Hindlimb muscle (tissue), 1 donor: ENCODE results near the gene LPIN1. TPM values are rescaled to one million over a fixed set of nuclear protein-coding genes. Genes with fewer than 3 reads are reported as not detected.

Experiments used
- DNase-seq: peaks from one replicate; pipeline ENCODE4 v3.0.0-alpha.2; 2013
- polyA plus RNA-seq: library from polyadenylated mRNA; unstranded; fragments of 120-200 nt; gene quantifications from one replicate; pipeline ENCODE4 v1.2.1, GENCODE V29; 2013; ENCODE audit not compliant: insufficient read length

LPIN1 gene
- polyA plus RNA-seq, 1 donor, result 22.6 TPM

- DNase-seq, result no peak
Measured at GRCh38 chr2:11762799-11763461, 16.5 kb downstream of the LPIN1 start.

DNA sequence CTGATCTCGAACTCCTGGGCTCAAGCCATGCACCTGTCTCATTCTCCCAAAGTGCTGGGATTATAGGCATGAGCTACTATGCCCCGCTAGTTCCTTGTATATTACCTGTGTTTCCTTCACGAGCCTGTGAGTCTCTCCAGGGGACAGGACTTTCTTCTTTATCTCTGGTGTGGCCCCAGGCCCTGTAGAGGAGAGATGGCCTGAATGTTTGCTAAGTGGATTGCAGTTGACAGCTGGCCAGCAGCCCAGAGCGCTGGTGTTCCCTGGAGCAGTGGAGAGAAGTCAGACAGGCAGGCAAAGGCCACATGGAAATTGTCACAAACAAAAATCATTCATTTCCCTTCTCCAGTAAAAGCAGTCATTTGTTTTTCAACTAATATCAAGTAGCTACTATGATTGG is 17.9 kb downstream of the LPIN1 start:
- no peak for DNase-seq

GRCh38 chr2:11764920-11765319 is 18.5 kb downstream of the LPIN1 start:
- no peak for DNase-seq

- DNase-seq, result no peak
Measured at GRCh38 chr2:11765501-11765900, 19.1 kb downstream of the LPIN1 start.

GRCh38 chr2:11766016-11766415 is 19.6 kb downstream of the LPIN1 start:
- DNase-seq, result no peak

DNA sequence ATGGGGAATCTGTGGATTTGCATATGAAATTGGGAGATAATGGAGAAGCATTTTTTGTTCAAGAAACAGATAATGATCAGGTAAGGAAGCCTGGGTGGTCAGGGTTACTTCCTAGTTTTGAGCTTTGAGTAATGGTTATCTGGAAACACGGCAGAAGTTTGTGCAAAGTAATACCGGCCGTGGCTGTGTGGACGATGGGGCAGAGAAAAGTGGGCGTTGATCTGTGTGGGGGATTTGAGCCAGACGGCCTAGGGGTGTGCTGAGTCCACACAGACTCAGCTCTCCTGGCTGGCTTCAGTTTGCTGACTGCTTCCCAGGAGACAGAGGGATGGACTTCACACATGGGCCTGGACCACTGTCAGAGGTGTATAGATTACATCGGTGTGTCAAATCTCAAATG is 21.3 kb downstream of the LPIN1 start:
- no peak for DNase-seq

DNA sequence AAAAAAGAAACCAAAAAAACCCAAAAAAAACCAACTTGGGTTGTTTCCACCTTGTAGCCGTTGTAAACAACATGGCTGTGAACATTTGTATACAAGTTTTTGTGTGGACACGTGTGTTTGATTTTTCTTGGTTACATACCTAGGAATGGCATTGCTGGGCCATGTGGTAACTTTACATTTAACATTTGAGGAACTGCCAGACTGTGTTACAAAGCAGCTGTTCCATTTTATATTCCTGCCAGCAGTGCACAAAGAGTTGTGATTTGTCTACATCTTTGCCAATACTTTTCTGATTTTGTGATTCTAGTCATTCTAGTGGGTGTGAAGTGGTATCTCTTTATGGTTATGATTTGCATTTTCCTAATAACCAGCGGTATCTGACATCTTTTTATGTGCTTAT is 22.5 kb downstream of the LPIN1 start:
- DNase-seq, result no peak

DNA sequence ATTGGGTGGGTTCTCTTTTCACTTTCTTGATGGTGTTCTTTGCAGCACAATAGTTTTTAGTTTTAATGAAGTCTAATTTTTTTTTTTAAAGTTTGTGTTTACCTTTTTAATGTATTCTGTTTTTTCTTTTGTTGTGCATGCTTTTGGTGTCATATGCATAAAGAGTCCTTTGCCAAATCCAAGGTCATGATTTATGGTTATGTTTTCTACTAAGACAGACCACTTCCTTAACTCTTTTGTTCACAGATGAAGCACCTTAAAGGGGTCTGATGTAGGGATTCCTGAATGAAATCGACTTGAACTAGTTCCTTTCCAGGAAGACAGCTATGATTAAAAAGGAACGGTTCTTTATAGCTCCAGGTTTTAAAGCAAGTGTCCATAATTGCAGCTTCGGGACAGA is 23.1 kb downstream of the LPIN1 start:
- DNase-seq, result no peak

DNA sequence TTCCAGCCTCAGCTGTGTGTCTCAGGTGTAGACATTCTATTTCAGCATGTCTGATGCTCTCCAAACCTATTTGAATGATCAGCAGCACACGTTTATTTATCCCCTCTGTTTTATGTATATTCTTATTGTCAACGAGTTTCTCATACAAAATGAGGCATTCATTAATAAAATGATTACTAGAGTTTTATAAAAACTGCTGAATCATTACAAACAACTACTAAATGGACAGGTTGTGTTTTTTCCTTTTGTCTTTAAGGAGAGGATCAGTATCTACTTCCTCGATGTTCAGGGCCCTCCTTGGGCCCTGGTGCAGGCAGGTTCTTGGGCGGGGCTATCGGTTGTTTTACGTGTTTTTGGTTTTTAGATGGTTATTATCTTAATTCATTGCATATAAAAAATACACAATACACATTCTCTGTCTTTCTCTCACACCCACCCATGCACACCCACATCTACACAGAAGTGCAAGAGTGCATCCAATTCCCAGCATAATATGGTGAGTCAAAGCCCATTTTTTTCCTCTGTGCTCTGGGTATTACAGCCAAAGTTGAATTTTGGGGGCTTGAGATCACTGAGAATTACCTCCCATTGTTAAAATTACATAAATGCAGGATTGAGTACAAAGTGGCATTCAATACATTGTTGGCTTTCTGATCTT is 24.2 kb downstream of the LPIN1 start:
- DNase-seq, result no peak

- no peak for DNase-seq
Measured at GRCh38 chr2:11771971-11772615, 25.7 kb downstream of the LPIN1 start.

GRCh38 chr2:11773111-11773510 is 26.7 kb downstream of the LPIN1 start:
- no peak for DNase-seq

DNA sequence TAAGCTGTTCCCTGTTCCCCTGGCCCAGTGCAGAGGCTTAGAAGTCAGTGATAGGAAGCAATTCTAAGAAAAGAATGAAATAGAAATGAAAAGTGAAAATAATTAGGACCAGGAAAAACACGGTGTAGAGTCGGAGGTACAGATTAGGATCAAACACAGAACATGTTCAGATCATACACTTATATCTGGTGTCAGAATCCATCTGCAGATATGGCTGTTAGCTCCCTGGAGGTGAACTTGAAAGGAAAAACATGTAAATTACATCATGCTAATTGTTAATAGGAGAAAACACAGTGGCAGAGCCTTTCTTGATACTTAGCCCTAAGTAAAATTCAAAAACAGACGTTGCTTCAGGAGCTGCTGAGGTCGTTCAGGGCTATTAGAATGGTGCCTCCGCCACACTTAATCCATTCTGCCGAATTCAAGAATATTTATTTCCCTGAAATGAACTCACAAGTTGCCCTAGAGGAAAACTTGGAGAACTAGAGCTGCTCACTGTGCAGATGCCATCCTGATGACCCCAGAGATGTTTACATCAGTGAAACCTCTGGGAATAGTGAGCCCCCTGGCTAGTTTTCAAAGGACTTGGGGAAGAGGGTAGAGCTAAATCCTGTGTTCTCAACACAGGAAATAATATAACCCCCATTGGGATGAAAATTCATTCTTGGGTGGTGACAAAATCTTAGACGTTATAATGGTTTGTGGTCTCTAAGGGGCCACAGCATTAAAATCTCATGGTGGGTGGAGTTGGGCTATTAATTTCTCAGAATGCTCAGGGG is 27.5 kb downstream of the LPIN1 start:
- no peak for DNase-seq

DNA sequence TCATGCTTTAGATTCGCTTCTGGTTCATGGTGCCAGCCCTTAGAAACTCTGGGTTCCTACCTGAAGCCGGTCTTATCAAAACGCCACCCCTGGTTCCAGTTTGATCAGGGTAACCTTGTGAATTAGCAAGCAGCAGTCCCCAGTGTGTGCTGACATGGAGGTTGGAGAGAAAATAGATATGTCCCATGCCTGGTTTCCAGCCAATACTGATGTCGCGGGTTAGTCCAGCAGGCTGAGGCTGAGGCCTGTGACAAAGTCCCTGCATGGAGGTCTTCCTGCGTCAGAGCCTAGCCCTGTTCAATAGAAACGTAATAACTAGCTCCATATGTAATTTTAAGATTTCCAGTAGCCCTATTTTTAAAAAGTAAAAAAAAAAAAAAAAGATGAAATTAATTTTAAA is 28.2 kb downstream of the LPIN1 start:
- no peak for DNase-seq

DNA sequence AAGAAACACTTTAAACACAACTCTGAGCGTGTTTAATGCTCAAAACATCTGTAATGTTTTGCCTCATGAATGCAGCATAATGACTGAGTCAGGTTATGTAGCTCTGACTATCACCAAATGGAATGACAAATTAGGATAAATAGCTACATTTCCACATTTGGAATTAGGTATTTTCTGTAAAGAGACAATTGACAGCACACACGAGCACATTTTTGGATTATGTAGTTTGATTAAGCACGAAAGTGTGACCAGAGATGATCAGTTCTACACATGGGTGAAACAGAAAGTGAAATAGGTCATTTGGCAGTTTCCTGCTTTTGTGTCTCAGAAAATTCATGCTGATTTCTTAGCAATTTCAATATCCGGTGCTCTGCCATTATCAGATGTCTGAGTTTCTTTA is 29.0 kb downstream of the LPIN1 start:
- no peak for DNase-seq

DNA sequence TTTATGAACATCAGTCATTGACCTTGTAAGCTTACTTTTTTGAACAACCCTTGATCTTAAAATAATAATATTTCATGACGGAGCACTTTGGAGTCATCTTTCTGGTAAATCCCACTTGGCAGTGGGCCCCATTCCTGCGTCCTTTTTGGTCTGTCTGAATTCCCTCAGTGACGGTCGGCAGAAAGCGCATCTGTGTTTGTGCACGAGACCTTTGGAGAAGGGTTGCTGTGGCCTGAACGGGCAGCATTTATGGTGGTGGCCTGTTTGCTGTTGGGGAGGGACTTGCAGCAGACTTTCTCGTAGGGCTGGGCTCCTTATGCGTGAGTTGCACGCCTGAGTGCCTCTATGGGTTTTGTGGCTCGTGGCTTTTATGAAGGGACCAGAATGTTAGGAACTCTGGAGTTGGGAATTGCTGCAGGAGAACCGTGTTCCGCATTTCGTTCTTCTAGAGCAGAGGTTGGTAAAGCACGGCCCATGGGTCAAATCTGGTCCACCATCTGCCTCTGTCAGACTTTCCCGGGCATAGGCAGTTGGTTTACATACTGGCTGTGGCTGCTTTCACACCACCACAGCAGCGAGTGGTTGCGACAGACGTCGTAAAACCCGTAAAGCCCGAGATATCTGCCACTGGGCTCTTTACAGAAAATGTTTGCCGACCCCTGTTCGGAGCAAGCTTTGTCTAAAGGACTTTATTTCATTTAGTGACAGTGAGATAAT is 30.8 kb downstream of the LPIN1 start:
- DNase-seq, result no peak

GRCh38 chr2:11777886-11778415 is 31.5 kb downstream of the LPIN1 start:
- DNase-seq, result no peak

GRCh38 chr2:11778416-11778815 is 32.0 kb downstream of the LPIN1 start:
- DNase-seq, result no peak

GRCh38 chr2:11778923-11779757 is 32.7 kb downstream of the LPIN1 start:
- DNase-seq, result peak; percentile 75

GRCh38 chr2:11781602-11782001 is 35.2 kb downstream of the LPIN1 start:
- no peak for DNase-seq

- no peak for DNase-seq
Measured at GRCh38 chr2:11784280-11784679, 37.8 kb downstream of the LPIN1 start.
